Measurements from ENCODE around the gene GBP2. TPM values are rescaled to one million over a fixed set of nuclear protein-coding genes. Genes with fewer than 3 reads are reported as not detected.

GBP2 gene
- polyA plus RNA-seq, 1 of the 3 experiments (the other 2 are of a cell fraction): 8.7 TPM

DNA sequence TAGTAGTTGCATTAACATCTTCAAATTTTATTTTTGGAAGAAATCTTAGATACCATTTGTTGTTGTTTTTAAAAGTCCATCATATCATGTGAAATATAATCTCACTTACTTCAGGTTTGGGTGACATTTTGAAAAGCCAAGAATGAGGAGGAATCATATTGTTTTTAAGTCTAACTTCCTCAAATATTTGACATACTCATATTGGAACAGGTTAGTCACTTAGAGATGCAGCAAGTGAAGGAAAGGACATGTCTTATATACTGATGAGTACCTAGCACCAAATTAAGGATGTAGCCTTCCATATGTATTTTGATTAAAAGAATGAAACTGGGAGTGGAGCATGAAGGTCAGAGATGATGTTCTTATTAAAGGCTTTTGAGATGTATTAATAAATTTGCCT lies 23.9 kb downstream of the GBP2 start:
- Histone ChIP-seq H3K4me1 (ENCODE audit: control insufficient read depth in 1 of 2, insufficient read depth in 2 of 2, low read depth in 1 of 2, low read length in 1 of 2) (no peaks in the 10 kb centered on the region), H3K4me2 (no peak overlapping the region), H3K9ac (no peak overlapping the region), H3K9me3 (no peaks in the 10 kb centered on the region), H4K20me1 (ENCODE audit: insufficient read depth) (no peaks in the 10 kb centered on the region), H3K4me3 (ENCODE audit: low read depth in 2 of 2, low read length in 1 of 2) (no peak overlapping the region), H3K27me3 (ENCODE audit: insufficient read depth) (no peaks in the 10 kb centered on the region), H3K36me3 (replicated peaks in 1 of 2; ENCODE audit: control insufficient read depth in 1 of 2, insufficient read depth in 2 of 2, low read length in 1 of 2) (peaks cover 0 to 5% of the 10 kb centered on the region in 2 experiments), H3K9me2 (no peaks in the 10 kb centered on the region), H3K27ac (ENCODE audit: low read depth in 2 of 2, low read length in 1 of 2) (no peak overlapping the region), H3K79me2 (ENCODE audit: insufficient read depth) (no peaks in the 10 kb centered on the region), H2AFZ (ENCODE audit: low read depth) (no peak overlapping the region), H3F3A (replicated peaks; ENCODE audit: insufficient read depth) (no peaks in the 10 kb centered on the region)
- CTCF ChIA-PET: no interaction called here
- no peak for DNase-seq
- TF ChIP-seq RFX5 (IDR thresholded peaks at IDR 0.05; ENCODE audit: low read length) (no peak), JUND (IDR thresholded peaks at IDR 0.05) (no peak), YY1 (IDR thresholded peaks at IDR 0.05; ENCODE audit: low read depth) (no peak), FOXJ3 (CRISPR knock-in tag; IDR thresholded peaks at IDR 0.05) (no peak), GABPA (IDR thresholded peaks at IDR 0.05; ENCODE audit: low read depth) (no peak), POLR2AphosphoS5 (IDR thresholded peaks at IDR 0.05; ENCODE audit: low read depth, low read length) (no peak), ZBTB33 (IDR thresholded peaks at IDR 0.05; ENCODE audit: borderline replicate concordance, low read depth) (no peak), TAF1 (IDR thresholded peaks at IDR 0.05; ENCODE audit: borderline replicate concordance, low read depth, low read length) (no peak), NRF1 (IDR thresholded peaks at IDR 0.05; ENCODE audit: low read depth, low read length) (no peak), GATA2 (CRISPR knock-in tag; IDR thresholded peaks at IDR 0.05) (no peak), TEAD4 (IDR thresholded peaks at IDR 0.05; ENCODE audit: borderline replicate concordance, insufficient read depth) (no peak), EP300 (IDR thresholded peaks at IDR 0.05; ENCODE audit: borderline replicate concordance in 1 of 2, low read depth in 1 of 2, low read length in 1 of 2) (no peak), RCOR1 (IDR thresholded peaks at IDR 0.05; ENCODE audit: low read length) (no peak), SIN3A (IDR thresholded peaks at IDR 0.05; ENCODE audit: borderline replicate concordance, low read depth, low read length) (no peak), FOSL2 (IDR thresholded peaks at IDR 0.05; ENCODE audit: borderline replicate concordance, low read depth) (no peak)
- TF ChIP-seq, protein P1, sequence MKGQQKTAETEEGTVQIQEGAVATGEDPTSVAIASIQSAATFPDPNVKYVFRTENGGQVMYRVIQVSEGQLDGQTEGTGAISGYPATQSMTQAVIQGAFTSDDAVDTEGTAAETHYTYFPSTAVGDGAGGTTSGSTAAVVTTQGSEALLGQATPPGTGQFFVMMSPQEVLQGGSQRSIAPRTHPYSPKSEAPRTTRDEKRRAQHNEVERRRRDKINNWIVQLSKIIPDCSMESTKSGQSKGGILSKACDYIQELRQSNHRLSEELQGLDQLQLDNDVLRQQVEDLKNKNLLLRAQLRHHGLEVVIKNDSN (IDR thresholded peaks at IDR 0.05; ENCODE audit: borderline replicate concordance, low read depth): no peak
- TF ChIP-seq, protein P2, sequence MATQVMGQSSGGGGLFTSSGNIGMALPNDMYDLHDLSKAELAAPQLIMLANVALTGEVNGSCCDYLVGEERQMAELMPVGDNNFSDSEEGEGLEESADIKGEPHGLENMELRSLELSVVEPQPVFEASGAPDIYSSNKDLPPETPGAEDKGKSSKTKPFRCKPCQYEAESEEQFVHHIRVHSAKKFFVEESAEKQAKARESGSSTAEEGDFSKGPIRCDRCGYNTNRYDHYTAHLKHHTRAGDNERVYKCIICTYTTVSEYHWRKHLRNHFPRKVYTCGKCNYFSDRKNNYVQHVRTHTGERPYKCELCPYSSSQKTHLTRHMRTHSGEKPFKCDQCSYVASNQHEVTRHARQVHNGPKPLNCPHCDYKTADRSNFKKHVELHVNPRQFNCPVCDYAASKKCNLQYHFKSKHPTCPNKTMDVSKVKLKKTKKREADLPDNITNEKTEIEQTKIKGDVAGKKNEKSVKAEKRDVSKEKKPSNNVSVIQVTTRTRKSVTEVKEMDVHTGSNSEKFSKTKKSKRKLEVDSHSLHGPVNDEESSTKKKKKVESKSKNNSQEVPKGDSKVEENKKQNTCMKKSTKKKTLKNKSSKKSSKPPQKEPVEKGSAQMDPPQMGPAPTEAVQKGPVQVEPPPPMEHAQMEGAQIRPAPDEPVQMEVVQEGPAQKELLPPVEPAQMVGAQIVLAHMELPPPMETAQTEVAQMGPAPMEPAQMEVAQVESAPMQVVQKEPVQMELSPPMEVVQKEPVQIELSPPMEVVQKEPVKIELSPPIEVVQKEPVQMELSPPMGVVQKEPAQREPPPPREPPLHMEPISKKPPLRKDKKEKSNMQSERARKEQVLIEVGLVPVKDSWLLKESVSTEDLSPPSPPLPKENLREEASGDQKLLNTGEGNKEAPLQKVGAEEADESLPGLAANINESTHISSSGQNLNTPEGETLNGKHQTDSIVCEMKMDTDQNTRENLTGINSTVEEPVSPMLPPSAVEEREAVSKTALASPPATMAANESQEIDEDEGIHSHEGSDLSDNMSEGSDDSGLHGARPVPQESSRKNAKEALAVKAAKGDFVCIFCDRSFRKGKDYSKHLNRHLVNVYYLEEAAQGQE (IDR thresholded peaks at IDR 0.05; ENCODE audit: low read depth, low read length): no peak
- TF ChIP-seq, protein P3, sequence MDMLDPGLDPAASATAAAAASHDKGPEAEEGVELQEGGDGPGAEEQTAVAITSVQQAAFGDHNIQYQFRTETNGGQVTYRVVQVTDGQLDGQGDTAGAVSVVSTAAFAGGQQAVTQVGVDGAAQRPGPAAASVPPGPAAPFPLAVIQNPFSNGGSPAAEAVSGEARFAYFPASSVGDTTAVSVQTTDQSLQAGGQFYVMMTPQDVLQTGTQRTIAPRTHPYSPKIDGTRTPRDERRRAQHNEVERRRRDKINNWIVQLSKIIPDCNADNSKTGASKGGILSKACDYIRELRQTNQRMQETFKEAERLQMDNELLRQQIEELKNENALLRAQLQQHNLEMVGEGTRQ (IDR thresholded peaks at IDR 0.05; ENCODE audit: borderline replicate concordance, low read depth, low read length): no peak
- TF ChIP-seq, protein P4, sequence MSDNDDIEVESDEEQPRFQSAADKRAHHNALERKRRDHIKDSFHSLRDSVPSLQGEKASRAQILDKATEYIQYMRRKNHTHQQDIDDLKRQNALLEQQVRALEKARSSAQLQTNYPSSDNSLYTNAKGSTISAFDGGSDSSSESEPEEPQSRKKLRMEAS (IDR thresholded peaks at IDR 0.05; ENCODE audit: low read depth): no peak
- POLR2A ChIA-PET: no interaction called here

Data from SK-N-SH (cell line).